SK-N-SH (cell line): ENCODE measurements around the gene BMAL1. TPM values are rescaled to one million over a fixed set of nuclear protein-coding genes. Genes with fewer than 3 reads are reported as not detected.

Experiments used
- CTCF ChIA-PET: fragments of 300-600, 350-600 bp; formaldehyde crosslinking; extraction: SDS; loops from one replicate; lab custom pipeline; 2021; lab: Yijun Ruan, JAX
- POLR2A ChIA-PET: fragments of 350-600 bp; sonication (Branson Sonifier 250); formaldehyde crosslinking; extraction: SDS; loops from one replicate; lab custom pipeline; 2020; ENCODE audit warnings: antibody characterized with exemption, inconsistent platforms; lab: Yijun Ruan, JAX
- DNase-seq: peaks from one replicate; pipeline ENCODE4 v3.0.0; 2012
- H2AFZ ChIP-seq: fragments of 200-600 bp; sonication (generic); 2 replicates; pipeline ENCODE4 v1.8.1; 2016; ENCODE audit warnings: antibody characterized with exemption, mild to moderate bottlenecking, low read depth
- H3F3A ChIP-seq: fragments of 200-600 bp; sonication (generic); replicated peaks from 2 replicates; pipeline ENCODE3; 2016; ENCODE audit warnings: antibody characterized with exemption, mild to moderate bottlenecking; ENCODE audit not compliant: insufficient read depth
- H3K27ac ChIP-seq, 2 experiments: fragments of 200-500 bp in 1 of 2; fragments of 200-600 bp in 1 of 2; sonication (Bioruptor generic) in 1 of 2; sonication (generic), shearing (Covaris generic) in 1 of 2; 2 replicates each; pipeline versions ENCODE4 v1.5.1 to v1.6.1; 2014 to 2016; ENCODE audit warnings: low read depth in 2 of 2, inconsistent platforms in 1 of 2, low read length in 1 of 2, mild to moderate bottlenecking in 1 of 2, mixed read lengths in 1 of 2
- H3K27me3 ChIP-seq: fragments of 200-600 bp; sonication (generic), shearing (Covaris generic); 2 replicates; pipeline ENCODE4 v1.6.1; 2016; ENCODE audit warnings: mixed run types; ENCODE audit not compliant: insufficient read depth
- H3K36me3 ChIP-seq, 2 experiments: fragments of 200-500 bp in 1 of 2; fragments of 200-600 bp in 1 of 2; sonication (Bioruptor generic) in 1 of 2; sonication (generic) in 1 of 2; replicated peaks in 1 of 2; 2 replicates each; pipeline versions ENCODE3 to v1.5.1; 2014 to 2016; ENCODE audit warnings: low read length in 1 of 2, mild to moderate bottlenecking in 1 of 2; ENCODE audit not compliant: insufficient read depth in 2 of 2, control insufficient read depth in 1 of 2
- H3K4me1 ChIP-seq, 2 experiments: fragments of 200-500 bp in 1 of 2; fragments of 200-600 bp in 1 of 2; sonication (Bioruptor generic) in 1 of 2; sonication (generic), shearing (Covaris generic) in 1 of 2; 2 replicates each; pipeline versions ENCODE4 v1.5.1 to v1.6.1; 2014 to 2016; ENCODE audit warnings: low read depth in 1 of 2, low read length in 1 of 2, mixed run types in 1 of 2; ENCODE audit not compliant: insufficient read depth in 2 of 2, control insufficient read depth in 1 of 2
- H3K4me2 ChIP-seq: fragments of 200-600 bp; sonication (generic), shearing (Covaris generic); 2 replicates; pipeline ENCODE4 v1.6.1; 2017; ENCODE audit warnings: mixed run types
- H3K4me3 ChIP-seq, 2 experiments: fragments of 200-500 bp in 1 of 2; fragments of 200-600 bp in 1 of 2; sonication (Bioruptor generic) in 1 of 2; sonication (generic), shearing (Covaris generic) in 1 of 2; 2 replicates each; pipeline versions ENCODE4 v1.5.1 to v1.8.1; 2014 to 2016; ENCODE audit warnings: low read depth in 2 of 2, inconsistent platforms in 1 of 2, low read length in 1 of 2, mild to moderate bottlenecking in 1 of 2, mixed read lengths in 1 of 2, moderate library complexity in 1 of 2
- H3K79me2 ChIP-seq: fragments of 200-600 bp; sonication (generic); 2 replicates; pipeline ENCODE4 v1.8.1; 2017; ENCODE audit warnings: mild to moderate bottlenecking; ENCODE audit not compliant: insufficient read depth
- H3K9ac ChIP-seq: fragments of 200-600 bp; sonication (generic); 2 replicates; pipeline ENCODE4 v1.6.1; 2017; ENCODE audit warnings: mixed run types
- H3K9me2 ChIP-seq: fragments of 200-600 bp; sonication (generic); 2 replicates; pipeline ENCODE4 v1.6.1; 2017; ENCODE audit warnings: mixed run types
- H3K9me3 ChIP-seq: fragments of 200-600 bp; sonication (generic); 2 replicates; pipeline ENCODE4 v1.6.1; 2017; ENCODE audit warnings: mixed run types, mild to moderate bottlenecking, moderate library complexity
- H4K20me1 ChIP-seq: fragments of 200-600 bp; sonication (generic); 2 replicates; pipeline ENCODE4 v1.6.1; 2017; ENCODE audit warnings: mild to moderate bottlenecking, mixed run types; ENCODE audit not compliant: insufficient read depth
- CTCF ChIP-seq: fragments of 200-600 bp; sonication (generic); IDR thresholded peaks from 2 replicates; pipeline ENCODE4 v1.6.1; 2017; ENCODE audit warnings: antibody characterized with exemption, mild to moderate bottlenecking, moderate library complexity
- EP300 ChIP-seq, 2 experiments: IDR thresholded peaks; 2 replicates each; pipeline versions ENCODE4 v1.4.0 to v1.6.1; 2012; ENCODE audit warnings: borderline replicate concordance in 1 of 2, low read depth in 1 of 2, low read length in 1 of 2
- FOXJ3 ChIP-seq: sonication (generic); formaldehyde crosslinking; IDR thresholded peaks from 2 replicates; pipeline ENCODE4 v1.5.1; 2020; ENCODE audit warnings: mild to moderate bottlenecking, missing genetic modification reagents
- FOXM1 ChIP-seq: IDR thresholded peaks from 2 replicates; pipeline ENCODE4 v1.4.0; 2012; ENCODE audit warnings: low read depth, mild to moderate bottlenecking
- GATA2 ChIP-seq: sonication (generic); formaldehyde crosslinking; IDR thresholded peaks from 2 replicates; pipeline ENCODE4 v1.5.0; 2020; ENCODE audit warnings: mild to moderate bottlenecking, missing genetic modification reagents
- JUND ChIP-seq: IDR thresholded peaks from 2 replicates; pipeline ENCODE4 v1.4.0; 2012
- MEF2A ChIP-seq: IDR thresholded peaks from 2 replicates; pipeline ENCODE4 v1.4.0; 2012; ENCODE audit warnings: low read depth, borderline replicate concordance
- REST ChIP-seq: IDR thresholded peaks from 2 replicates; pipeline ENCODE4 v1.6.1; 2012; ENCODE audit warnings: mild to moderate bottlenecking, low read depth, low read length, moderate library complexity
- SMC3 ChIP-seq: IDR thresholded peaks from 2 replicates; pipeline ENCODE4 v1.6.1; 2012; ENCODE audit warnings: low read depth, low read length, improper control_type of control experiment
- TAF1 ChIP-seq: IDR thresholded peaks from 2 replicates; pipeline ENCODE4 v1.6.1; 2012; ENCODE audit warnings: low read depth, mild to moderate bottlenecking, low read length, moderate library complexity, borderline replicate concordance
- USF1 ChIP-seq: IDR thresholded peaks from 2 replicates; pipeline ENCODE4 v1.4.0; 2012; ENCODE audit warnings: low read depth, borderline replicate concordance
- YY1 ChIP-seq: IDR thresholded peaks from 2 replicates; pipeline ENCODE4 v1.4.0; 2012; ENCODE audit warnings: low read depth, mild to moderate bottlenecking
- WGBS: methylation state at CpG from one replicate; pipeline ENCODE4 v1.1.6; 2017; ENCODE audit warnings: low lambda C conversion rate; 5-methylcytosine and 5-hydroxymethylcytosine counted together
- polyA plus RNA-seq, 3 experiments: library from polyadenylated mRNA; depleted of rRNA; stranded (reverse); fragments of >200 nt; gene quantifications; 2 replicates each; pipeline ENCODE4 v1.2.3, GENCODE V29; 2012

BMAL1 gene
- polyA plus RNA-seq, 1 of the 3 experiments (the other 2 are of a cell fraction) = 6.5 TPM

GRCh38 chr11:13229136-13229535, 48.5 kb upstream of the BMAL1 start:
- ChIA-PET POLR2A (no interaction called here), CTCF (interaction anchor here (0.6 to 4.1 kb wide), 5 partner anchors 9 to 943 kb away, joined by 3 to 27 read pairs (median 3); no protein-coding TSS in a partner anchor)
- Histone ChIP-seq H3K36me3 (no peaks in the 10 kb centered on the region), H3K27ac (no peak overlapping the region), H3F3A (peaks cover 15% of the 10 kb centered on the region), H3K4me3 (no peak overlapping the region), H2AFZ (no peak overlapping the region), H4K20me1 (no peaks in the 10 kb centered on the region), H3K79me2 (no peaks in the 10 kb centered on the region), H3K4me2 (no peak overlapping the region), H3K27me3 (no peaks in the 10 kb centered on the region), H3K9ac (no peak overlapping the region), H3K9me2 (no peaks in the 10 kb centered on the region), H3K4me1 (peaks cover 0 to 3% of the 10 kb centered on the region in 2 experiments; a peak in 1 of 4 replicates), H3K9me3 (no peaks in the 10 kb centered on the region)
- WGBS = 89% methylated on average over 3 of the region's 4 CpGs
- TF ChIP-seq USF1 (no peak), EP300 (IDR thresholded peaks at IDR 0.05; ENCODE audit: borderline replicate concordance in 1 of 2, low read depth in 1 of 2, low read length in 1 of 2) (no peak), TAF1 (no peak), FOXJ3 (CRISPR knock-in tag) (no peak), GATA2 (no peak), REST (no peak), FOXM1 (no peak), JUND (no peak), SMC3 (no peak), YY1 (no peak), CTCF (no peak), MEF2A (no peak)
- TF ChIP-seq, all 33 proteins: peak for 0
- no peak for DNase-seq
